Testis (tissue), 2 donors: Measurements from ENCODE around the gene CD80.

Experiments used
- POLR2A ChIP-seq: fragments of 450-650 bp; IDR thresholded peaks from one replicate; pipeline ENCODE4 v1.6.1; 2017; ENCODE audit warnings: antibody characterized with exemption, mild to moderate bottlenecking, moderate library complexity
- TF ChIP-seq, protein P1 (sequence below), 3 experiments: fragments of 450-650 bp in 2 of 3; fragments of 200-600 bp in 1 of 3; sonication (generic) in 1 of 3; IDR thresholded peaks; one replicate each; pipeline ENCODE4 v1.5.1; 2016 to 2019; ENCODE audit warnings: antibody characterized with exemption in 3 of 3, mild to moderate bottlenecking in 2 of 3, moderate library complexity in 1 of 3

DNA sequence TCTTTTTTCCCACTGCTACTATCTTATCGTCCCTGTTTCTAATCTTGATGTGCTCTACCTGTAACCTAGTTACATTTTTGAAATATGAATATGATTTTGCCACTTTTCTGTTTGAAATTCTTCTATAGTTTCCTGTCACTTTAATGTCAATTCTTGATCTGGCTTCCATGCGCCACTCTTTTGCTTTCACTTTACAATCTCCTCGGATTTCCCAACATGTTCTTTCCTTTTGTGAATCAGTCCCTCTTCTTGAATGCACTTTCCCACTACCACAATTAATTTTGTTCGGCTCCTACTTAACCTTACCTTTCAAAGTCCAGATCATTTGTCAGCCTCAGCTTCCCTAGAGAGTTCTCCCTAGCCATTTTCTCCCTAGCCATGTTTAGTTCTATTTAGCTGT lies 52.8 kb downstream of the CD80 start:
- TF ChIP-seq, protein P1, sequence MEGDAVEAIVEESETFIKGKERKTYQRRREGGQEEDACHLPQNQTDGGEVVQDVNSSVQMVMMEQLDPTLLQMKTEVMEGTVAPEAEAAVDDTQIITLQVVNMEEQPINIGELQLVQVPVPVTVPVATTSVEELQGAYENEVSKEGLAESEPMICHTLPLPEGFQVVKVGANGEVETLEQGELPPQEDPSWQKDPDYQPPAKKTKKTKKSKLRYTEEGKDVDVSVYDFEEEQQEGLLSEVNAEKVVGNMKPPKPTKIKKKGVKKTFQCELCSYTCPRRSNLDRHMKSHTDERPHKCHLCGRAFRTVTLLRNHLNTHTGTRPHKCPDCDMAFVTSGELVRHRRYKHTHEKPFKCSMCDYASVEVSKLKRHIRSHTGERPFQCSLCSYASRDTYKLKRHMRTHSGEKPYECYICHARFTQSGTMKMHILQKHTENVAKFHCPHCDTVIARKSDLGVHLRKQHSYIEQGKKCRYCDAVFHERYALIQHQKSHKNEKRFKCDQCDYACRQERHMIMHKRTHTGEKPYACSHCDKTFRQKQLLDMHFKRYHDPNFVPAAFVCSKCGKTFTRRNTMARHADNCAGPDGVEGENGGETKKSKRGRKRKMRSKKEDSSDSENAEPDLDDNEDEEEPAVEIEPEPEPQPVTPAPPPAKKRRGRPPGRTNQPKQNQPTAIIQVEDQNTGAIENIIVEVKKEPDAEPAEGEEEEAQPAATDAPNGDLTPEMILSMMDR (IDR thresholded peaks at IDR 0.05): no peak
- no peak for TF ChIP-seq POLR2A
